ENCODE data around the gene IL32.

- TF ChIP-seq CTCF (IDR thresholded peaks at IDR 0.05; ENCODE audit: low read length) (peak; percentile 58), EZH2 (IDR thresholded peaks at IDR 0.05; ENCODE audit: borderline replicate concordance, low read length) (no peak)
These were observed 43.8 kb upstream of the IL32 start for GRCh38 chr16:3021449-3022207.
